GM15510 (cell line): ENCODE data around the gene USP50.

Experiments
- POLR2A ChIP-seq: IDR thresholded peaks from 3 replicates; pipeline ENCODE4 v1.6.1; 2011; ENCODE audit warnings: borderline replicate concordance; ENCODE audit not compliant: insufficient read length; ENCODE audit errors: extremely low read depth

Gene USP50

DNA sequence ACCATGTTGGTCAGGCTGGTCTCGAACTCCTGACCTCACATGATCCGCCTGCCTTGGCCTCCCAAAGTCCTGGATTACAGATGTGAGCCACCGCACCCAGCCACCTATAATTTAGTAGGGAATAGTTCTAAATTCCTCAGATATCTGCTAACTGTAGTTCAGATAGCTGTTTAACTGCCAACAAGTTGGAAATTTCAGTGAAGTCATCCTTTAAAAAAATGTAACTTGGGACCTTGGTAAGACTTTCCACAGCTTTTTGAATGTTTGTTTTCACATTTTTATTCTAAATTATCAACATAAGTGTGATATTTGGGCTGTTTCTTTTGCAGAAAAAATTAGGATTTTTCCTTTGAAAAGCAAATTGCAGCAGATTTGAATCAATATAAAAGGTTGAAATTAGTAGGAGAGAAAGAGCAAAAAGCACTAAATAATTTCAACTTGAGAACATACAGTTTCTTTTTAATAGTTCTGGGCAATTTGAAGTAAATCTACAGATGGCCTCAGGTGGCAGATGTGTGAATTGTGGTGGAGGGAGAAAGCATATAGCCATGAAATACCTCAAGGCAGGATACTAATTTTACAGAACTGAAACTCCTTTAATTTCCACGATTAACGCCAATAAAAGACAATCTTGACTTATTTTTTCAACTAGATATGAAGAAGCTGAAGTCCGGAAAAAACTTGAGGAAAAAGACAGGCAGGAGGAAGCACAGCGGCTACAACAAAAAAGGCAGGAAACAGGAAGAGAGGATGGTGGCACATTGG is 87.9 kb downstream of the USP50 start:
- no peak for TF ChIP-seq POLR2A

DNA sequence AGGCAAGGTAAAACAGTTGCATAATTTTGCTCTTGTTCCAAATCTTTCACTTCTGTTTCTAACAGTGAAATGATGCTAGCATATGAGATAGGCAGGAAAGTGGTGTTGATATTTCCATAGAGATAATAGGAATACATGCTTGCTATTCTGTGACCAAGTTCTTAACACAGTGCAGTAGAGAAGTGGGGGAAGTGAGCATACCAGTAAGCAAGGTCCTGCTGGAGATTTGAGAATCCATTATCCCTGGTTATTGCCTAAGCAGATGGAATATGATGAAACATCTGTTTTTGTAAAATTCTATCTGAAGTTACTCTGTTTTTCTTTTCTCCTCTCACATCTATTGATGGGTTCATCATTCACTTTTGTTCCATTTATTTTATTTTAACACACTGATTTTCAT is 93.5 kb downstream of the USP50 start:
- no peak for TF ChIP-seq POLR2A
